ENCODE data around the gene ZRANB1.

Gene ZRANB1

DNA sequence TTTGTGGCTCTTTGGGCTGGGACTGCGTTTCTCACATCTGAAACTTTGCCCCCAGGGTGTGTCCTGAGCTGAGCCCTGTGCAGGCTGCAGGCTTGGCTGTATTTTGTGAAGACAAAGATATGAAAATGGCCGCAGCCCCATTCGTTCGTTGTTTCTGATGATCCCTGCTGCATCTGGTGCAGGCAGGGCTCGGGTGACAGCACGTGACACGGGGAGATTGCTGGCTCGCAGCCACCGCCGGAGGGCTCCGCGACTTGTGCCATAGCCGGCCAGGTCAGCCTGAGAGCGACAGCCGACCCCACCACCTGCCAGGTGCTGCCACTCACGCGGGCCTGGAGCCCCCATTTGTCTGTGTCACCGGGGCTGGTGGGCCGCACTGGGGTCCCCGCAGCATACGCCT is 81.3 kb downstream of the ZRANB1 start:
- no peak overlapping the region for H3K4me3 ChIP-seq (ENCODE audit: severe bottlenecking)
- DNase-seq (ENCODE audit: low spot score) (no peak), ATAC-seq (ENCODE audit: low read depth) (no peak)
- no peaks in the 10 kb centered on the region for H3K4me1 ChIP-seq (ENCODE audit: insufficient read depth, poor library complexity, severe bottlenecking)
- H3K9me3 ChIP-seq (ENCODE audit: severe bottlenecking): no peaks in the 10 kb centered on the region
- peaks cover 44% of the 10 kb centered on the region for H3K36me3 ChIP-seq (ENCODE audit: low read depth)
- no peaks in the 10 kb centered on the region for H3K27me3 ChIP-seq (ENCODE audit: insufficient read depth, poor library complexity, severe bottlenecking)
- TF ChIP-seq, protein P1, sequence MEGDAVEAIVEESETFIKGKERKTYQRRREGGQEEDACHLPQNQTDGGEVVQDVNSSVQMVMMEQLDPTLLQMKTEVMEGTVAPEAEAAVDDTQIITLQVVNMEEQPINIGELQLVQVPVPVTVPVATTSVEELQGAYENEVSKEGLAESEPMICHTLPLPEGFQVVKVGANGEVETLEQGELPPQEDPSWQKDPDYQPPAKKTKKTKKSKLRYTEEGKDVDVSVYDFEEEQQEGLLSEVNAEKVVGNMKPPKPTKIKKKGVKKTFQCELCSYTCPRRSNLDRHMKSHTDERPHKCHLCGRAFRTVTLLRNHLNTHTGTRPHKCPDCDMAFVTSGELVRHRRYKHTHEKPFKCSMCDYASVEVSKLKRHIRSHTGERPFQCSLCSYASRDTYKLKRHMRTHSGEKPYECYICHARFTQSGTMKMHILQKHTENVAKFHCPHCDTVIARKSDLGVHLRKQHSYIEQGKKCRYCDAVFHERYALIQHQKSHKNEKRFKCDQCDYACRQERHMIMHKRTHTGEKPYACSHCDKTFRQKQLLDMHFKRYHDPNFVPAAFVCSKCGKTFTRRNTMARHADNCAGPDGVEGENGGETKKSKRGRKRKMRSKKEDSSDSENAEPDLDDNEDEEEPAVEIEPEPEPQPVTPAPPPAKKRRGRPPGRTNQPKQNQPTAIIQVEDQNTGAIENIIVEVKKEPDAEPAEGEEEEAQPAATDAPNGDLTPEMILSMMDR (IDR thresholded peaks at IDR 0.05; ENCODE audit: poor library complexity, severe bottlenecking): no peak
- H3K27ac ChIP-seq (ENCODE audit: poor library complexity, severe bottlenecking): no peak overlapping the region

DNA sequence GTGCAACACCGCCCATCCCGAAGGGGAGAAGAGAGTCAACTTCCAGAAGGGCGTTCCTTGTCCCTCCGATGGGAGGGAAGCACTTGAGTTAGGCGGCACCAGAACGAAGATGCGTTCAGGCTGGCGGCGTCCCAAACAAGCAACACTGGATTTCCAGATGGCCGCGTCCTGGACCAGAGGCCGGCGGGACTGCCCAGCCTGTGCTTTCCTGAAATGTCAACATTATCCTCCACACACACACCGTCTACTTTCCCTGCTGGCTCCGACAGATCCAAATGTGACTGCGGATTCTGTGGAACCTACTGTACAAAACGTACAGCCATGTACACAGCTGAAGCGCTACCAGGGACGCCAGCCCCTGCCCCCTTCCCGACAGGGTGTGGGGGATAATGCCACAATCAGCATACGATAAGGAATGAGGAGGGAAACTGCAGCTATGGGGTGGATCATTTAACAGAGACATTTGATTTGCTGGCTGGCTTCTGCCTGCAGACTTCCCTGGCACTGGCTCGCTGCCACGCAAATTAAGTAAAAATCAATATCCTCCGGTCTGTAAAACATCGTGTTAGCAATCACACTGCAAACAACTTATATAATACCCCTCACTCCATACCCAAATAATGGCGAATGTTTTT is 82.1 kb downstream of the ZRANB1 start:
- TF ChIP-seq, protein P1 (IDR thresholded peaks at IDR 0.05; ENCODE audit: poor library complexity, severe bottlenecking): no peak
- DNase-seq (ENCODE audit: low spot score): no peak
- ATAC-seq (ENCODE audit: low read depth): no peak
- no peaks in the 10 kb centered on the region for H3K9me3 ChIP-seq (ENCODE audit: severe bottlenecking)
- H3K4me3 ChIP-seq (ENCODE audit: severe bottlenecking): no peak overlapping the region
- H3K4me1 ChIP-seq (ENCODE audit: insufficient read depth, poor library complexity, severe bottlenecking): peaks cover 5% of the 10 kb centered on the region
- no peak overlapping the region for H3K27ac ChIP-seq (ENCODE audit: poor library complexity, severe bottlenecking)
- no peaks in the 10 kb centered on the region for H3K27me3 ChIP-seq (ENCODE audit: insufficient read depth, poor library complexity, severe bottlenecking)
- peaks cover 41% of the 10 kb centered on the region for H3K36me3 ChIP-seq (ENCODE audit: low read depth)

DNA sequence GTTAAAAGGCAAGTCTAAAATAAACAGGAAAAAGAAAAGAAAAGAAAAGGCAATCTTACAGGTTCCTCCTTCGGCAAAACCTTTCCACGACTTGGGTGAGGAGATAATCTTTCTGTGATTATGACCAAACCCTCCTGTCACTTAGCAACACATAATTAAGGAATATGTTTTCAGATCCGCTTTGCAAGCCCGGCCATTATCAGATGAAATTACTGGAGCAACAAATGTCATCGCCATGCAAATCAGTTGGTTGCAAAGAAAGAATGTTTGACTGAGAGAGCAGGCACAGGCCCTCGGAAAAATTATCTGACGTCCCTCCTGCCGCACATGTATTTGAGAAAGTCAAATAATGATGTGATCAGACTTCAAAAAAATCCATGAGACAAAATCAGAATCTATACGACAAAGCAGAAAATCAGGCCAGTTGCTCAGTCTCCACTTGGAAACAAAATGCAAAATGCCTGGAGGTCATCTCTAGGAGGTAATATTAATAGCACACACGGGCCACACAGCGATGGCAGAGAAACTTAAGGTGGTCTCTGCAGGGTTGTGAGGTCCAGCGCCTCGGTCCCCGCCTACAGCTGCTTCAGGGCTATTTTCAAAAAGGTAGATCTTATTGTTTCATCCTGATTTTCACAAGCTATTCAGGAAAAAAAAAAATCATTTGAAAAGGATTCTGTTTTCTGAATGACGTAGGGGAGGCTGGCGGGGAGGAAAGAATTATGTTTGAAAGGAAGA is 82.7 kb downstream of the ZRANB1 start:
- no peak for DNase-seq (ENCODE audit: low spot score)
- no peak overlapping the region for H3K27ac ChIP-seq (ENCODE audit: poor library complexity, severe bottlenecking)
- H3K36me3 ChIP-seq (ENCODE audit: low read depth): peaks cover 39% of the 10 kb centered on the region
- no peak for ATAC-seq (ENCODE audit: low read depth)
- TF ChIP-seq, protein P1 (IDR thresholded peaks at IDR 0.05; ENCODE audit: poor library complexity, severe bottlenecking): no peak
- no peaks in the 10 kb centered on the region for H3K9me3 ChIP-seq (ENCODE audit: severe bottlenecking)
- H3K4me1 ChIP-seq (ENCODE audit: insufficient read depth, poor library complexity, severe bottlenecking): peaks cover 10% of the 10 kb centered on the region
- no peaks in the 10 kb centered on the region for H3K27me3 ChIP-seq (ENCODE audit: insufficient read depth, poor library complexity, severe bottlenecking)
- no peak overlapping the region for H3K4me3 ChIP-seq (ENCODE audit: severe bottlenecking)

DNA sequence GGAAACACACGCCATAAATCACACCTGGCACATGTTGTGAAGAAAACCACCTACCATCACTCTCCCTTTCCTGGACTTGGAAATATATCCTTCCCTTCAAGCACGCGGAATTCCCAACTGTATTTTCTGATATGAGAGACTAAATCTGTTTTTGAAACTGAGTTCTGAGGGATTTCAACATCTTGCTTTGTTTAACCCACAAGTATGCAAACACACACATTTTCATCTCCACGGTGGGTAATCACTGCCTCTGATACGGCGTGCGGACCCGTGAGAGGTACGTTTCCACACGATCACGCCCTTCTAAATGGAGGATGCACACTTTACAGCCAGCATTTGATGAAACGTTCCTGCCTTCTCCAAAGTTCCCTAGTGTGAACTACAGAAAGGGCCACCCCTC is 83.4 kb downstream of the ZRANB1 start:
- Histone ChIP-seq H3K4me1 (ENCODE audit: insufficient read depth, poor library complexity, severe bottlenecking) (peaks cover 12% of the 10 kb centered on the region), H3K36me3 (ENCODE audit: low read depth) (peaks cover 38% of the 10 kb centered on the region), H3K27ac (ENCODE audit: poor library complexity, severe bottlenecking) (no peak overlapping the region), H3K9me3 (ENCODE audit: severe bottlenecking) (no peaks in the 10 kb centered on the region), H3K4me3 (ENCODE audit: severe bottlenecking) (no peak overlapping the region), H3K27me3 (ENCODE audit: insufficient read depth, poor library complexity, severe bottlenecking) (no peaks in the 10 kb centered on the region)
- TF ChIP-seq, protein P1 (IDR thresholded peaks at IDR 0.05; ENCODE audit: poor library complexity, severe bottlenecking): no peak
- ATAC-seq (ENCODE audit: low read depth) (no peak), DNase-seq (ENCODE audit: low spot score) (no peak)
